Measurements from ENCODE around the gene DTHD1. TPM values are rescaled to one million over a fixed set of nuclear protein-coding genes. Genes with fewer than 3 reads are reported as not detected.

DTHD1 gene
- total RNA-seq, result under 1 TPM; 0.12 to 0.55 (median 0.22) TPM
- long read RNA-seq, donor 1, result 0 reads
- long read RNA-seq, donor 2, result 0 reads

- Histone ChIP-seq H3K9me3 (no peaks in the 10 kb centered on the region), H3K4me1 (ENCODE audit: low read depth) (no peaks in the 10 kb centered on the region), H3K4me3 (no peak within 1 kb of the TSS), H3K36me3 (ENCODE audit: low read depth) (no peaks in the 10 kb centered on the region)
- intact Hi-C loops (cut with DNase I, micrococcal nuclease), result no loop called here
- ATAC-seq (peak; percentile 27), DNase-seq (no peak)
- TF ChIP-seq, protein P1, sequence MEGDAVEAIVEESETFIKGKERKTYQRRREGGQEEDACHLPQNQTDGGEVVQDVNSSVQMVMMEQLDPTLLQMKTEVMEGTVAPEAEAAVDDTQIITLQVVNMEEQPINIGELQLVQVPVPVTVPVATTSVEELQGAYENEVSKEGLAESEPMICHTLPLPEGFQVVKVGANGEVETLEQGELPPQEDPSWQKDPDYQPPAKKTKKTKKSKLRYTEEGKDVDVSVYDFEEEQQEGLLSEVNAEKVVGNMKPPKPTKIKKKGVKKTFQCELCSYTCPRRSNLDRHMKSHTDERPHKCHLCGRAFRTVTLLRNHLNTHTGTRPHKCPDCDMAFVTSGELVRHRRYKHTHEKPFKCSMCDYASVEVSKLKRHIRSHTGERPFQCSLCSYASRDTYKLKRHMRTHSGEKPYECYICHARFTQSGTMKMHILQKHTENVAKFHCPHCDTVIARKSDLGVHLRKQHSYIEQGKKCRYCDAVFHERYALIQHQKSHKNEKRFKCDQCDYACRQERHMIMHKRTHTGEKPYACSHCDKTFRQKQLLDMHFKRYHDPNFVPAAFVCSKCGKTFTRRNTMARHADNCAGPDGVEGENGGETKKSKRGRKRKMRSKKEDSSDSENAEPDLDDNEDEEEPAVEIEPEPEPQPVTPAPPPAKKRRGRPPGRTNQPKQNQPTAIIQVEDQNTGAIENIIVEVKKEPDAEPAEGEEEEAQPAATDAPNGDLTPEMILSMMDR (IDR thresholded peaks at IDR 0.05), result no peak
Measured at GRCh38 chr4:36281384-36282106, at the start of gene DTHD1. Gene DTHD1, plus strand, starts transcription at chr4:36281616. Its CDS starts 143 bp downstream, at chr4:36281759.

- Histone ChIP-seq H3K36me3 (ENCODE audit: low read depth) (no peaks in the 10 kb centered on the region), H3K4me3 (no peak overlapping the region), H3K9me3 (no peaks in the 10 kb centered on the region), H3K4me1 (ENCODE audit: low read depth) (peaks cover 3% of the 10 kb centered on the region)
- intact Hi-C loops (cut with DNase I, micrococcal nuclease), result no loop called here
- no peak for ATAC-seq
- DNase-seq, result no peak
- TF ChIP-seq, protein P1 (IDR thresholded peaks at IDR 0.05), result no peak
Measured at GRCh38 chr4:36233567-36234266, 47.7 kb upstream of the DTHD1 start.

GRCh38 chr4:36235306-36235705 is 46.1 kb upstream of the DTHD1 start:
- DNase-seq (no peak), ATAC-seq (peak; percentile 68)
- no peaks in the 10 kb centered on the region for H3K36me3 ChIP-seq (ENCODE audit: low read depth)
- peaks cover 2% of the 10 kb centered on the region for H3K4me1 ChIP-seq (ENCODE audit: low read depth)
- TF ChIP-seq, protein P1 (IDR thresholded peaks at IDR 0.05), result no peak
- H3K9me3 ChIP-seq, result no peaks in the 10 kb centered on the region
- no peak overlapping the region for H3K4me3 ChIP-seq
- intact Hi-C loops (cut with DNase I, micrococcal nuclease), result no loop called here

- intact Hi-C loops (cut with DNase I, micrococcal nuclease), result no loop called here
- DNase-seq (no peak), ATAC-seq (no peak)
Measured at GRCh38 chr4:36236159-36236558, 45.3 kb upstream of the DTHD1 start.

GRCh38 chr4:36237366-36238313 is 43.8 kb upstream of the DTHD1 start:
- TF ChIP-seq, protein P1 (IDR thresholded peaks at IDR 0.05), result no peak
- Histone ChIP-seq H3K36me3 (ENCODE audit: low read depth) (no peaks in the 10 kb centered on the region), H3K9me3 (no peaks in the 10 kb centered on the region), H3K4me1 (ENCODE audit: low read depth) (peaks cover 9% of the 10 kb centered on the region), H3K4me3 (no peak overlapping the region)
- DNase-seq (no peak), ATAC-seq (no peak)
- intact Hi-C loops (cut with DNase I, micrococcal nuclease), result no loop called here

More at GRCh38 chr4:36236159-36236558, 45.3 kb upstream of the DTHD1 start:
- peaks cover 1% of the 10 kb centered on the region for H3K4me1 ChIP-seq (ENCODE audit: low read depth)
- H3K4me3 ChIP-seq, result no peak overlapping the region
- TF ChIP-seq, protein P1 (IDR thresholded peaks at IDR 0.05), result no peak
- no peaks in the 10 kb centered on the region for H3K9me3 ChIP-seq
- H3K36me3 ChIP-seq (ENCODE audit: low read depth), result no peaks in the 10 kb centered on the region

All from mucosa of descending colon (tissue), 3 donors.